COLO668 (cell line): Measurements from ENCODE around the gene RTP5.
"Not testable (repeated sequence)": the region's sequence is repeated elsewhere in the genome, so short reads cannot be mapped to it uniquely, and the experiment has no call there.

Experiments used
- DNase-seq: peaks from one replicate; lab custom pipeline; 2025; ENCODE audit not compliant: unreplicated experiment; lab: John Stamatoyannopoulos, UW

Gene RTP5

GRCh38 chr2:241869087-241869961, at the start of gene RTP5:
TSS of gene RTP5 (plus strand) at chr2:241869729. CDS start at chr2:241869757, 28 bp downstream.
- no peak for DNase-seq

DNA sequence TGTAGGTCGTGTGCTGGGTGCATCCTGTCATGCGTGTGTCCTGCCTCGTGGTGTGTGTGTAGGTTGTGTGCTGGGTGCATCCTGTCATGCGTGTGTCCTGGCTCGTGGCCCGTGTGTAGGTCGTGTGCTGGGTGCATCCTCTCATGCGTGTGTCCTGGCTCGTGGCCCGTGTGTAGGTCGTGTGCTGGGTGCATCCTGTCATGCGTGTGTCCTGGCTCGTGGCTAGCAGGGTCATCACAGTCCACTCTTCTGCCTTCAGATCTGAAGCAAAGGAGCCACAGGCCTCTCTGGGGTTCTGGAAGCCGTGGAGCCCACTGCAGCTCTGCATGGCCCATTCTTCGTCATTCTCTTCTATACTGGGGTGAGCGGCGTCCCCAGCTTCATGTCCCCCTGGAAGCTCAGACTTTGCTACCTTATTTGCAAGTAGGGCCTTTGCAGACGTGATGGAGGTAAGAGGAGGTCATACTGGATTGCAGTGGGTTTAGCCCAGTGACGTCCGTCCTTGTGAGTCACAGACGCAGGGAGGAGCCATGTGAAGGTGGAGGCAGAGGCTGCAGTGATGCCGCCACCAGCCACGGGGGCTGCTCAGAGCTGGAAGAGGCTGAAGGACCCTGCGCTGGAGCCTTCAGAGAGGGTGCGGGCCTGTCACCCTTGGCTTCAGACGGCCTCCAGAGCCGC, 49.4 kb upstream of the RTP5 start:
- peak; percentile 21 for DNase-seq

- peak; percentile 24 for DNase-seq
Observed at GRCh38 chr2:241820625-241821384, 48.7 kb upstream of the RTP5 start.

DNA sequence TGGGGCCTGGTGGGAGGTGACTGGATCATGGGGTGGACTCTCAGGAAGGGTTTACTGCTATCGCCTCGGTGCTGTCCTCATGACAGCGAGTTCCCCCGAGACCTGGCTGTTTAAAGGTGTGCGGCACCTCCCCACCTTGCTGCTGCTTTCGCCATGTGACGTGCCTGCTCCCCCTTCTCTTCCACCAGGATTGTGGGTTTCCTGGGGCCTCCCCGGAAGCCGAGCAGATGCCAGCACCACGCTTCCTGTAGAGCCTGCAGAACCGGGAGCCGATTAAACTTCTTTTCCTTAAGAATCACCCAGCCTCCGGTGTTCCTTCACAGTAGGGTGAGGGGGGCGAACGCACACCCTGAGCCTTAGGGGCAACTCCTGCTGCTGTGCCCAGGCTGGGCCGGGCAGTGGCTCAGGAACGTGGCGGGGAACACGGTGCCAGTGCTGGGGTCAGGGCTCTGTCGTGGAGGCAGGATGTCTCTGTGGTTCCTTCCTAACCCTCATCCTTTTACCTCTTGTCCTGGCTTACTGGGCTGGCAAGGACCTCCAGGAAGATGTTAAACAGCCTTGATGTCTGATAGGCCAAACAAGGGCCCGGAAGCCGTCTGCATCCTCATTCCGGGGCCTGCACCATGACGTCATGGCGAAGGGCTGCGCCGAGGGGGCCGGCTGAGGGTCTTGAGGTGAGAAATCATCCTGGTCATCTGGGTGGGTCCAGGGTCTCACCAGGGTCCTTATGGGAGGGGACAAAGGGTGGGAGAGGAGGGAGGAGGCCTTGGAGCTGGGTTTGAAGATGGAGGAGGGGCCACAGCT, 47.9 kb upstream of the RTP5 start:
- DNase-seq = no peak

DNA sequence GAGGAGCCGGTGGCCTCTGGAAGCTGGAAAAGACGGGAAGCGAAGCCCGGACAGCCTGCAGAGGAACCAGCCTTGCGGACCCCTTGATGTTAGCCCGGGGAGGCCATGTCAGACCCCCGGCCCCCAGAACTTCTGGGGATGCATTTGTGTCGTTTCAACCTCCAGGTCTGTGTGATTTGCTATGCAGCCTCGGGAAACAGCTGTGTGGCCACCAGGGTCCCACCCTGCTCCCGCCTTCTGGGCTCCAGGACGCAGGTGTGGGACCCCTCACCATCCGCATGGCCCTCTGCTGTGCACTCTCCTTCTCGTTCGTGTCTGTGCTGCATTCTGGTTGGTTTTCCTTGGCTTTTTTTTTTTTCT, 47.3 kb upstream of the RTP5 start:
- DNase-seq = no peak

DNA sequence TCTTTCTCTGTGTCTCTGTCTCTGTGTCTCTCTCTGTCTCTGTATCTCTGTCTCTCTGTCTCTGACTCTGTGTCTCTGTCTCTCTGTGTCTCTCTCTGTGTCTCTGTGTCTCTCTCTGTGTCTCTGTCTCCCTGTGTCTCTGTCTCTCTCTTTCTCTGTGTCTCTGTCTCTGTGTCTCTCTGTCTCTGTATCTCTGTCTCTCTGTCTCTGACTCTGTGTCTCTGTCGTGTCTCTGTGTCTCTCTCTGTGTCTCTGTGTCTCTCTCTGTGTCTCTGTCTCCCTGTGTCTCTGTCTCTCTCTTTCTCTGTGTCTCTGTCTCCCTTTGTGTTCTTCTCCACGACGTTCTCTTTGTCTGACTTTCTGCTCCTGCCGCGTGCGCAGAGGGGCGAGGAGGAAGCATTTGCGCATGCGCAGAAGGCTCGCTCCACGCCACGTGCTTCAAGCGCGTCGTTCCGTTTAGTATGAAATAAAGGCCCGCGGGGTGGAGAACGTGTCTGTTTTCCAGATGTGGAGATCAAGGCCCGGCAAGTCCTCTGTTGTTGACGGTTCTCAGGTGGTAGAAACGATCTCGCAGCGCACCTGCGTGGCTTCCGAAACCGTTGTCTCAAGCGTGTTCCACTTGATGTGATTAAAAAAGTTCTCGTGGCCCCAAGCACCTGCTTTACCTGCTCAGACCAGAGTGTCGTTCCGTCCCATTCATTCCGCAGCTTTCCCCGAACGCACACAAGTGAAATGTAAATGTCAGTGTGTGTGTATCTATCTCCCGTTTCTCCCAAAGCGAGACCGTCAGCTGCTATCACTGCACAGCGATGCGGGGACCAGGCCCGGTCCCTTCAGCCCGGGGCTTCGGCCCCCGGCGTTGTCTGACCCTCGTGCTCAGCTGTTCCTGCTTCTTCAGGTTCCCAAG, 45.7 kb upstream of the RTP5 start:
- DNase-seq = peak; percentile 29

- DNase-seq = no peak
Observed at GRCh38 chr2:241827394-241827793, 42.1 kb upstream of the RTP5 start.

DNA sequence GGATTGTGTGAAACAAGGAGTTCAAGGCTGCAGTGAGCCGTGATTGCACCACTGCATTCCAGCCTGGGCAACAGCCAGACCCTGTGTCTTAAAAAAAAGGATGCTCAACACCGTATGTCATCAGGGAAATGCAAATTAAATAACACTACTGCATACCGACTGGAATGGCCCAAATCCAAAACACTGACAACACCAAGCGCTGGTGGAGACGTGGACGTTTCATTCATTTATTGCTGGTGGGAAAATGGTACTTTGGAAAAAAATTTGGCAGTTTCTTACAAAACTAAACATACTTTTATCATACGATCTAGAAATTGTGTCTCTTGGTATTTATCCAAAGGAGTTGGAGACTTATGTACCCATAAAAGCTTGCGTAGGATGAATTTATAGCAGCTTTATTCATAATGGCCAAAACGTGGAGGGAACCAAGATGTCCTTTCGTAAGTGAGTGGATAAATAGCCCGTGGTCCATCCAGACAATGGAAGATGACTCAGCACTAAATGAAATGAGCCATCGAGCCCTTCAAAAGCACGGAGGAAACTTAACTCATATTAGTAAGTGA, 36.3 kb upstream of the RTP5 start:
- DNase-seq = no peak

DNA sequence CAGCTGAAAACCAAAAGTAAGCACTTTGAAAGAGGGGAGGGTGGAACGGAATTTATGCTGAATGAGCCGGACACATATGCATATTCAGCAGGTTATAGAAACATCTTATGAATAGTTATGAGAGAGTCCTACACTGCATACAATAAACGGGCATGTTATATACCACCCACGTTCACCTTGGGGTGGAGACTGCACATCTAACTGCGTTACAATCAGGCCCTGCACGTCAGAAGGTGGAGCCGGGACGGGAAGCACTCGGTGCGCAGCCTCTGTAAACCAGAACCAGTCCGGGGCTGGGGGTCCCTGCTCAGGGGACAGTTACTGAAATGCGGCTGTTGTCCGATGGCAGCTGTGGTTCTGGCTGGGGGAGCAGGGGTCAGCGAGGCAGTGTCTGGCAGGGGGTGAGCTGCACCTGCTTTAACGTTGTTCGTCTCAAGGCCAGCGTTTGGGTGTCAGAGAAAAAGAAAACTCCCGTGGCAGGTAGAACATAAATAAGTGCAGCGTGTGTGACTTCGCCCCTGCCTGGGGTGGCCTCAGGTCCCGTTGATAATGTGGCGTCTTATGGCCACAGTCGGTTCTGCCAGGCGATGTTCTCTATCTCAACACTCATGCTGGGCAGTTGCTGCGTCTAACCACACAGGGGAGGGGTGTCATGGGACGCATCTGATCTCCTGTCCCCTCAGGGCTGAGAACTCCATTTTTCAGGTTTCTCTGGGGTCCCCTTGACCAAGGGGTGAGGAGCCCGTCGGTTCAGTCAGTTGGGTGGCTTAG, 35.6 kb upstream of the RTP5 start:
- DNase-seq = not testable (repeated sequence)

- DNase-seq = no peak
Observed at GRCh38 chr2:241834527-241835210, 34.9 kb upstream of the RTP5 start.

DNA sequence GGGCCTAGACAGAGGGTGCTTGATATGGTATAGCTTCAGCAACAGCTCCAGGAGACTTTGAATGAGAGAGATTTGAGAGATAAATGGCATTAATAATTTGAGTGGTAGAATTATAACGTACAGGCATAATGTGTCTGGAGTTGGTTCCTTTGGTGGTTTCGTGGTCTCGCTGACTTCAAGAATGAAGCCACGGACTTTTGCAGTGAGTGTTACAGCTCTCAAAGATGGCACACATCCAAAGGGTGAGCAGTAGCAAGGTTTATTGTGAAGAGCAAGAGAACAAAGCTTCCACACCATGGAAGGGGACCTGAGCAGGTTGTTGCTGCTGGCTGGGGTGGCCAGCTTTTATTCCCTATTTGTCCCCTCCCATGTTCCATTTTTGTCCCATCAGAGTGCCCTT, 33.9 kb upstream of the RTP5 start:
- DNase-seq = no peak

- DNase-seq = no peak
Observed at GRCh38 chr2:241836292-241836691, 33.2 kb upstream of the RTP5 start.

DNA sequence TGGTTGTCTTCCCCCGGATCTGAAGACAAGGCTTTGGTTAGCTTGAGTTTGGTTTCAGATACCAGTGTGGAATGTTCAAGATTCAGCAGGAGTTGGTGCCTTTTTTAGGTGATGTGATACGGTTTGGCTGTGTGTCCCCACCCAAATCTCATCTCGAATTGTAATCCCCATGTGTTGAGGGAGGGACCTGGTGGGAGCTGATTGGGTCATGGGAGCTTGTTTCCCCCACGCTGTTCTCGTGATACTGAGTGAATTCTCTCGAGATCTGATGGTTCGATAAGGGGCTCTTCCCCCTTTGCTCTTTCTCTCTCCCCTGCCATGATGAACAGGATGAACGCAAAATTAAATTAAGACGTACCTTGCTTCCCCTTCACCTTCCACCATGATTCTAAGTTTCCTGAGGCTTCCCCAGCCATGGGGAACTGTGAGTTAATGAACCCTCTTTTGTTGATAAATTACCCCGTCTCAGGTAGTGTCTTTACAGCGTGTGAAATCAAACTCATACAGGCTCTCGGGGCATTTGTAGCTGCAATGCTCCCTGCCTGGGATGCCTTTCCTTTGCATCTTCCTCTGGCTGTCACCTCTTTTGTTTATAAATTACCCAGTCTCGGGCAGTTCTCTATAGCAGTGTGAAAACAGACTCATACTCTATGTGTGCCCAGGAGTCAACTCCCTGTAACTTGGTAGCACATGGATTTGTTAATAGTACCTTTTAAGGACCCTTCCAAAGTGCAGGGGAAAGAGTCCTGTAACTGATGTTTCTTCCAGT, 32.1 kb upstream of the RTP5 start:
- no peak for DNase-seq

DNA sequence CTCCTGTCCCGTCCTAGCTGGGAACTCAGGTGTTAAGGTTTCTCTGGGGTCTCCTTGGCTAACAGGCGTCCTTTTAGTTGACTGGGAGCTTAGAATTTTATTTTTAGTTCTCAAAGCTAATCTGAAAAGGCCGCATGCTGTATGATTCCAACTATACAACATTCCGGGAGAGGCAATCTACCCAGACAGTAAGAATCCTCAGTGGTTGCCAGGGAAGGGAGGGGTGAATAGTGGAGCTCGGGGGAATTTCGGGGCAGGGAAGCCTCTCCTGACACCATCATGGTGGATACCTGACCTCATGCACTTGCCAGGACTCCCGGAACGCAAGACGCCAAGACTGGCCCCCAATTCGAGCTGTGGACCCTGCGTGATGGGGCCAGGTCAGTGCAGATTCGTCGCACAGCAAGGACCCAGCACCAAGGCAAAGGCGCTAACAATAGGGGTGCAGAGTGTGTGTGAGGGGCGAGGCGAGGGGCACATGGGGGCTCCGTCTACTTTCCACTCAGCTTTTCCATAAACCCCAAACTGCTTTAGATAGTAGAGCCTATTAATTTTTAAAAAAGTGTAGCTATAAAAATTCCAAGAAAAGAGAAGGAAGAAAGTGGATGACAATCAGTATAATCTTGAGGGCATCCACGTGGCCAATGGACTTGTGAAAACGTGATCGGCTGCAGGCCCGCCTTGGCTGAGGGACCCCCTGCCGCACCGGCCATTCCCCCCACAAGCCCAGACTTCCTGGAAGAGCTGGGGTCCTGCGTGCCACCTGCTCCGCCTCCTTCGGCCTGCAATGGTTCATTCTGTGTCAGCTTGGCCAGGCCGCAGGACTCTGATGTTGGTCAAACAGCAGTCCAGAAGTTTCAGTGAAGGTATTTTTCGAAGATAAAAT, 28.1 kb upstream of the RTP5 start:
- no peak for DNase-seq

DNA sequence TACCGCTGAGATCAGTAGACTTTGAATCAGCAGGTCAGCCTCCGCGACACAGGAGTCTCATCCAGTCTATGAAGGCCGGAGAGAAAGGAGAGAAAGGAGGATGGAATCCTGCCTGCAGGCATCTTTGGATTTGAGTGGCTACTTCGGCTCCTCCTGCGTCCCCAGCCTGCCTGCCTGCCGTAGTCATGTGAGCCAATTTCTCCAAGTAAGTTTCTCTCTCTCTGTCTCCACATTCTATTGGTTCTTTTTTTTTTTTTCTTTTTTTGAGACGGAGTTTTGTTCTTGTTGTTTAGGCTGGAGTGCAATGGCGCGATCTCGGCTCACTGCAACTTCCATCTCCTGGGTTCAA, 27.5 kb upstream of the RTP5 start:
- no peak for DNase-seq

DNA sequence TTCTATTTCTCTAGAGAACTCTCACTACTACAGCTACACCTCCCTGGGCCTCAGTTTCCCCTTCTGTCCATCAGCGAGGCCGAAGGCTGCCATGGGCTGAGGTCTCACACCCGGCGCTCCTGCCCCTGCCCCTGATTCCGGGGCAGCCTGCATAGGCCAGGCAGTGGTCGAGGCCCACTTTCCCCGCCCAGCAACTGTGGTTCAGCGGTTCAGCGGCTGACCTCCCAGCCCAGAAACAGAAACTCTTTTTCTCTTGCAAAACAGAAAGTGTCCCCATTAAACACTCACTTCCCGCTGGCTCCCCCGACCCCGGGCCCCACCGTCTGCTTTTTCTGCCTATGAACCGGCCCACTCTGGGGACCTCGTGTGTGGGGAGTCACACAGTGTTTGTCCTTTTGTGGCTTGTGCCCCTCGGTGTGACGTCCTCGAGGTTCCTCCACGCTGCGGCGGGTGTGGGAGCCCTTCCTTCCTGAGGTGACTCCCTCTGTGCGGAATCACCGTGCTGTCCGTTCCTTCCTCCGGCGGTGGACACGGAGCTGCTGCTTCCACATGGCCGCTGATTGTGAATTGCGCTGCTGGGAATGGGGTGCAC, 26.8 kb upstream of the RTP5 start:
- DNase-seq = no peak
